Muscle layer of duodenum (tissue), 2 donors: Measurements from ENCODE around the gene TTLL11.

Source experiments
- H3K27ac ChIP-seq: one replicate; pipeline ENCODE4 v1.7.0; 2013; ENCODE audit warnings: mild to moderate bottlenecking, low read length
- H3K27me3 ChIP-seq: one replicate; pipeline ENCODE4 v1.7.0; 2013; ENCODE audit warnings: low read depth, mild to moderate bottlenecking, control low read depth, low read length
- H3K36me3 ChIP-seq, 2 donors: one replicate each; pipeline ENCODE4 v1.7.0; 2013; ENCODE audit warnings: low read length in 2 of 2, control low read depth in 1 of 2, mild to moderate bottlenecking in 1 of 2; ENCODE audit not compliant: insufficient read depth in 2 of 2, control insufficient read depth in 1 of 2
- H3K4me1 ChIP-seq, 2 donors: one replicate each; pipeline ENCODE4 v1.7.0; 2013; ENCODE audit warnings: low read length in 2 of 2, mild to moderate bottlenecking in 2 of 2, control low read depth in 1 of 2, moderate library complexity in 1 of 2; ENCODE audit not compliant: insufficient read depth in 2 of 2, control insufficient read depth in 1 of 2
- H3K4me3 ChIP-seq, 2 donors: one replicate each; pipeline ENCODE4 v1.7.0; 2013; ENCODE audit warnings: low read length in 2 of 2, low read depth in 1 of 2, mild to moderate bottlenecking in 1 of 2
- H3K9me3 ChIP-seq, 2 donors: one replicate each; pipeline ENCODE4 v1.7.0; 2013; ENCODE audit warnings: low read length in 2 of 2, control low read depth in 1 of 2, mild to moderate bottlenecking in 1 of 2; ENCODE audit not compliant: control insufficient read depth in 1 of 2
- donor health status: healthy.

TTLL11 gene

DNA sequence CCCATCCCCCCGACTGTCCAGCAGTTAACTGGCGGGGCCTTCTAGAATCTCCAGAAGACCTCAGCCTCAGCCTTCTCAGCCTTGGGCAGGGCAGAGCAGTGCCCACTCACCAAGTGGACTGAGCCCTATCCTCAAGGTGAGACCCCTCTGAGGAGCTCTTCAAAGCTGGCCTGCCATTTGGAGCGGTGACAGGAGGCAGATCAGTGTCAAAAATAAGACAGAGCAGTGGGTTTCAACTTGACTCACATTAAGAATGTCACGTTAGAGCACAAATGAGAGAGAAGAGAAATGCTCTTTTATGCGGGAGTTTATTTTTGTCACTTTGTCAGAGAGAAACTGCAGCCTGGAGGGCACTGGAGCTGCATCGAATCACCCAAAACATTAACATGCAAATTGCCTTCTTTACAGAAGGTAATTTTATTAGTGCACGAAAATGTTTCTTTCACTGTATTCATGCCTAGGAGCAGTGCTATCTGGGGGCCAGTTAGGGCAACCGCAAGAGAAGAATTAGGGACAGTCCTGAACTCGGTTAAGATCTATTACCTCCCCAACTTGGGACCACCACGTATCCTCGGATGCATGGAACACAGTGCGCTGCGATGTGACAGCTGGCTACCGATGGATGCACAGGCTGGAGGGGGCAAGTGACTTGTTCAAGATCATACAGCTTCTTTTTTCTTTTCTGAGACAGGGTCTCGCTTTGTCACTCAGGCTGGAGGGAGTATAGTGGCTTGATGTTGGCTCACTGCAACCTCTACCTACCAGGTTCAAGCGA is 253.2 kb downstream of the TTLL11 start:
- H3K9me3 ChIP-seq: no peaks in the 10 kb centered on the region
- H3K36me3 ChIP-seq: no peaks in the 10 kb centered on the region
- H3K4me3 ChIP-seq: no peak overlapping the region
- peaks cover 0 to 13% of the 10 kb centered on the region in 2 donors for H3K4me1 ChIP-seq
- H3K27ac ChIP-seq: no peak overlapping the region
- H3K27me3 ChIP-seq: no peaks in the 10 kb centered on the region

- Histone ChIP-seq H3K27me3 (no peaks in the 10 kb centered on the region), H3K4me3 (no peak overlapping the region), H3K27ac (no peak overlapping the region), H3K36me3 (no peaks in the 10 kb centered on the region), H3K4me1 (peaks cover 0 to 13% of the 10 kb centered on the region in 2 donors), H3K9me3 (no peaks in the 10 kb centered on the region)
Observed at GRCh38 chr9:121838746-121839669, 254.1 kb downstream of the TTLL11 start.

GRCh38 chr9:121837113-121837961 is 255.8 kb downstream of the TTLL11 start:
- Histone ChIP-seq H3K36me3 (no peaks in the 10 kb centered on the region), H3K27ac (no peak overlapping the region), H3K27me3 (no peaks in the 10 kb centered on the region), H3K4me3 (no peak overlapping the region), H3K4me1 (peaks cover 0 to 4% of the 10 kb centered on the region in 2 donors), H3K9me3 (no peaks in the 10 kb centered on the region)

DNA sequence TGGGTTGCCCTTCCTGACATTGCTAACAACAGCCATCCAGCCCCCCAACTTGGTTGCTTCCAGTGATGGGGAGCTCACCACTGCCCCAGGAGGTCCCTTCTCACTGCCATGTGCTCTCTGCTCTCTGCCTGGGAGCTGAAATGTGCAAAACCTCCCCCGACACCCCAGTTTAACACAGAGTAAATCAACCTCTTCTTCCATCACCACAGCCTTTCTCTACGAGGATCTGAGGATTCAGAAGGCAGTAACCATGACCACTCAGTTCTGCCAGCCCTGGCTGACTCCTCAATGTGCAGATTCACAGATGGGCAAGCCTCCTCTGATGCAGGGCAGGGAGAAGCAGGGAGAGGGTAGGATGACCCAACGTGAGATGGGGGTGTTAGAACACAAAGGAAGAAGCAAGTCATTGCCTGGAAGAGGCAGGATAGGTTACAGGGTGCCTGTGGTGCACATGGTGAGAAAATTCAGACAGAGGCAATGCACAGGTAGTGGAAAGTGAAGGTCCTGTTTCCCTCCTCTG is 256.7 kb downstream of the TTLL11 start:
- H3K36me3 ChIP-seq: no peaks in the 10 kb centered on the region
- no peaks in the 10 kb centered on the region for H3K9me3 ChIP-seq
- no peak overlapping the region for H3K27ac ChIP-seq
- H3K4me1 ChIP-seq: peaks cover 0 to 4% of the 10 kb centered on the region in 2 donors
- H3K4me3 ChIP-seq: no peak overlapping the region
- no peaks in the 10 kb centered on the region for H3K27me3 ChIP-seq

- Histone ChIP-seq H3K27me3 (no peaks in the 10 kb centered on the region), H3K4me1 (peaks cover 0 to 4% of the 10 kb centered on the region in 2 donors), H3K36me3 (no peaks in the 10 kb centered on the region), H3K4me3 (no peak overlapping the region), H3K9me3 (no peaks in the 10 kb centered on the region), H3K27ac (no peak overlapping the region)
Observed at GRCh38 chr9:121835587-121836365, 257.3 kb downstream of the TTLL11 start.

DNA sequence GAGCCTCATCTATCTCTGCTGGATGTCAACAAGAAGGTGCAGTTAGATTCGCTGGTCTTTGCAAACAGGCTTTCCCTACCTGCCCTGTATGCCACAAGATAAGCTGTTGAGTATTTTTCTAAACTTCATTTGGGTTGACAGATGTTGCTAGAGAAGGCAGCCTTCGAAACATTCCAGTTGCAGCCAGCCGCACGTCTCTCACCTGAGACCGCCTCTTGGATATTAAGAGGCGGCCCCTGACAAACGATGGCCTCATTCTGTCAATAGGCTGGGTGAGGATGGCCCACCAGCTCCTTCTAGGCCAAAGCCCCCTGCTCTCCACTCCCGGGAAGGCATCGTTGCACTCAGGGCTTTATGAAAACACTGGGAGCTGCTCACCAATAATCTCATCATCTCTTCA is 260.0 kb downstream of the TTLL11 start:
- Histone ChIP-seq H3K27ac (no peak overlapping the region), H3K4me1 (peaks cover 0 to under 1% of the 10 kb centered on the region in 2 donors), H3K4me3 (no peak overlapping the region), H3K9me3 (no peaks in the 10 kb centered on the region), H3K27me3 (no peaks in the 10 kb centered on the region), H3K36me3 (no peaks in the 10 kb centered on the region)

GRCh38 chr9:121831869-121832268 is 261.2 kb downstream of the TTLL11 start:
- Histone ChIP-seq H3K36me3 (no peaks in the 10 kb centered on the region), H3K9me3 (no peaks in the 10 kb centered on the region), H3K27me3 (no peaks in the 10 kb centered on the region), H3K4me3 (no peak overlapping the region), H3K27ac (no peak overlapping the region), H3K4me1 (no peaks in the 10 kb centered on the region)

- no peaks in the 10 kb centered on the region for H3K36me3 ChIP-seq
- no peaks in the 10 kb centered on the region for H3K9me3 ChIP-seq
- H3K27me3 ChIP-seq: no peaks in the 10 kb centered on the region
- H3K27ac ChIP-seq: no peak overlapping the region
- no peak overlapping the region for H3K4me3 ChIP-seq
- no peaks in the 10 kb centered on the region for H3K4me1 ChIP-seq
Observed at GRCh38 chr9:121830441-121831140, 262.5 kb downstream of the TTLL11 start.

GRCh38 chr9:121827251-121827967 is 265.7 kb downstream of the TTLL11 start:
- H3K27me3 ChIP-seq: no peaks in the 10 kb centered on the region
- H3K9me3 ChIP-seq: no peaks in the 10 kb centered on the region
- no peak overlapping the region for H3K4me3 ChIP-seq
- no peak overlapping the region for H3K27ac ChIP-seq
- peaks cover 0 to under 1% of the 10 kb centered on the region in 2 donors for H3K36me3 ChIP-seq
- H3K4me1 ChIP-seq: no peaks in the 10 kb centered on the region
